Measurements from ENCODE around the gene RCOR3.
A peak's percentile ranks its signal among the peaks of the same experiment; 100 is the strongest.
"Not testable (repeated sequence)": the region's sequence is repeated elsewhere in the genome, so short reads cannot be mapped to it uniquely, and the experiment has no call there.

Gene RCOR3

DNA sequence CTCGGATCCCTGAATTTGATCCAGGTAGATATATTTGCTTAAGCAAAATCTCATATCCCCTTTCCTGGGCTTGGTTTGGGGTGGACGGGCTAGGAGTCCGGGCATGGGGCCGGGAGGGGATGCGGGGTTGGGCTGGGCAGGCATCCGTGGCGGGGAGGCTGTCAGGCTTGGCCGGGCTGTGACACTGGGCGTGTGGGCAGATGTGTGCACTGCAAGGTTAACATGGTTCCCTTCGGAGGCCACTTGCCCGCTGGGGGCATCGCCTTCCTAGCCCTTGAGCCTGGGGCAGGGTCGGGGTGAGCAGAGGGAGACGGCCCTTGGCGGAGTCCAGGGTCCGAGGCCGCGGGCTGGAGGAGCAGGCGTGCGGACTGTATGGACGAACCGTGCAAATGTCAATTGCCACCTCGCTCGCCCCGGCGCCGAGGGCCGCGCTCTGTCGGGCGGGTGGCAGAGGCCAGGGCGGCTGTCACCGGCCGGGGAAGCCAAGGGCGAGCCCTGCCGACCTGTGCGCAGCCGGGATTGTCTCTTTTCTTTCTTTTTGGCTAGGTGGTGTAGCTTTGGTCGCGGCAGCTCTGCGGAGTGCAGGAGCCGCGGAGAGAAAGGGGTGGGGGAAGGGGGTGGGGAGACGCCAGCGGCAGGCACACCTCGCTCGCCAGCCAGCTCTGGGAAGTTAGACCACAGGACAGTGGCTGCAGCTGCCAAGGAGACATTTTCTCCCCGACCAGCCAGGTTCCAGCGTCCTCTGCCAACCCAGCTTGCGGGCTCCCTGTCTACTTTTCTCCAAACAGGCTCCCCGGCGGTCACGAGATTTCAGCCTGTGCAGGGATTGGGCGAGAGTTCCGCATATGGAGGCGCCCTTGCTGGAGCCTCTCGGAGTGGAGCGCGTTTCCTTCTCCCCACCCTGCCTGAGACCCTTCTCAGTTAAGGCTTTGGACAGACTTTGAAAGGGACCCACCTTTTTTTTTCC, 1.3 kb downstream of the RCOR3 start:
- DNase-seq (ENCODE audit: low spot score): peak; percentile 86

DNA sequence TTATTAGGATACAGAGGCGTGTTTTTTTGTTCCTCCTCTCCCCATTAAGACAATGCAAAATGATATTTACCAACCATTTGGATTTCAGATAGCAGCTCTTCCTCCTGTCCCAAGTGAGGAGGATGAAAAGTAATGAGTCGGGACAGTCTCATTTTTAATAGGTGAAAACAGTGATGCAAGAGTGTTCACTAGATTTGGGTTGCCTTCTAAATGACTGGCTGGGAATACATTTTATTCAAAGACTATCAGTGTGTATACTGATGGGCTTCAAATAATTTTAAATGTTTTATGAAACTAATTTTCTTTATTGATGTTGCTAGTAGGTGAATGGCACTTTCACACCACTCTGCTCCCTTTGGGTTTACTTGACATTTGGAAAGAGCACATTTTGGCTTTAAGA, 2.1 kb downstream of the RCOR3 start:
- no peak for DNase-seq (ENCODE audit: low spot score)

GRCh38 chr1:211263022-211263421, 3.9 kb downstream of the RCOR3 start:
- not testable (repeated sequence) for DNase-seq (ENCODE audit: low spot score)

DNA sequence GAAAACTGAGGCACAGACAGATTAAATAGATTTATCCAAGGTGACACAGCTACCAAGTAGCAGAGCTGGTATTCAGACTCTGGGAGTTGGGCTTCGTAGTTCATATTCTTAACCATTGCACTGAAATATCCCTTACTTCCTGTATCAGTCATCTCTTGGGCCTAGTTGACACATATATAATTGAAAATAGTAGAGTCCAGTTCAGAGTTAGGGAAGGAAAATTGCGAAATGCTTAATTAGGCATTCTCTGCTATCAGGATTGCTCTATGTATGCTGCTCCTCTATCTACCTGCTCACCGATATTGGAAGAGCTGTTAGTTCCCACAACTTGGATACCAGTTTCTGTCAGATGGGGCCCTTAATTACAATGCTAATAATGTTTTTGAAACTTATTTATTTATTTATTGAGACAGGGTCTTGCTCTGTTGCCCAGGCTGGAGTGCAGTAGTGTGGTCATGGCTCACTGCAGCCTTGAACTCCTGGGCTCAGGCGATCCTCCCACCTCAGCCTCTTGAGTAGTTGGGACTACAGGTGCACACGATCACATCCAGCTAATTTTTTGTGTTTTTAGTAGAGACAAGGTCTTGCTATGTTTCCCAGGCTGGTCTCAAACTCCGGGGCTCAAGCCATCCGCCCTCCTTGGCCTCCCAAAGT, 8.2 kb downstream of the RCOR3 start:
- DNase-seq (ENCODE audit: low spot score): no peak

DNA sequence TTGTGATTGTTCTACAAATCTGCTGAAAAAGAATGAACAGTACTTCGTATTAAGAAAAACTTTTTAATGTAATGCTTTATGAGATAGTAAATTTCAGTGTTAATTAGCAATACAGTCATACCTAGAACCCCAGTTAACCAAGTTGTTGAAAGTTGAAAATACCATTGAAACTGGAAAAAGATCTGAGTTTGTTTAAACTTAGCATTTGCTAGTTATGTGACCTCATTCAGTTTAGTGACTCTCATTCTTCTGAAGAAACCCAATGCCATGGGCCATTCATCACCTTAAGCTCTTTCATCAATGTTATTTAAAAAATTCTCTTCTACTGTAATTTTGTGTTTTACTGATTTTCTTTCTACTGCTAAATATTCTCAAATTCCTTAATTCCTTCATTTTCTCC, 20.2 kb downstream of the RCOR3 start:
- DNase-seq (ENCODE audit: low spot score): no peak

DNA sequence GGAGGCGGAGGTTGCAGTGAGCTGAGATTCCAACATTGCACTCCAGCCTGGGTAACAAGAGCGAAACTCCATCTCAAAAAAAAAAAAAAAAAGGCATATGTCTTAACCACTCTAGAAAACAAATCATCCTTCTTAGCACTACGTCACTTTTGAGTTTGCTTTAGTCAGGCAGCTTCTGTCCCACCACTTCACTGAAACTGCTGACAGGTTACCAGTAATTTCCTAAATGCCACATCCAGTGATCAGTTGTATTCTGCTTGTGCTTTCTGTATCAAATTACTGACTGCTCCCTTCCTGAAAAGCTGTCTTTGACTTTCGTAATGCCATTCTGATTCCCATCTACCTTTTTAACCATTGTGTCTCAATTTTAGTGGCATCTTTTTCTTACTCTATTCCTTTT, 21.7 kb downstream of the RCOR3 start:
- DNase-seq (ENCODE audit: low spot score): no peak

- no peak for DNase-seq (ENCODE audit: low spot score)
Measured at GRCh38 chr1:211281320-211282022, 22.3 kb downstream of the RCOR3 start.

- DNase-seq (ENCODE audit: low spot score): no peak
Measured at GRCh38 chr1:211282023-211282373, 22.8 kb downstream of the RCOR3 start.

GRCh38 chr1:211285196-211285595, 26.0 kb downstream of the RCOR3 start:
- DNase-seq (ENCODE audit: low spot score): no peak

GRCh38 chr1:211287218-211287617, 28.1 kb downstream of the RCOR3 start:
- DNase-seq (ENCODE audit: low spot score): no peak

DNA sequence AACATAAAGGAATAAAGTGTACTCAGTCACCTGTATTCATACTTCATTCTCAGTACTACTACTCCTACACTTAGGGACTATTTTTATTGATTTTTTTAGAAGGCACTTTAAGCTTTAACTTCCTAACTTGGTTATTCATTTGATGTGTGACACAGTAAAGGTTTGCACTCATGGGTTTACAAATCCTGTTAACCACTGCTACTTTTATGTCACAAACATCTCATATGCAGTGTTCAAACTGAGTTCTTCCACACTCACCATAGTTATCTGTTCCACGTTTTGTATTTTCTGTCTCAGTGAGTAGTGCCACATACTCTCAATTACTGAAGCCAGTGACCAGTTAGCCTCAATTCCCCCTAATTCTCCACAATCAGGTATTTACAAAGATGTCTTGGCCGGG, 33.2 kb downstream of the RCOR3 start:
- no peak for DNase-seq (ENCODE audit: low spot score)

DNA sequence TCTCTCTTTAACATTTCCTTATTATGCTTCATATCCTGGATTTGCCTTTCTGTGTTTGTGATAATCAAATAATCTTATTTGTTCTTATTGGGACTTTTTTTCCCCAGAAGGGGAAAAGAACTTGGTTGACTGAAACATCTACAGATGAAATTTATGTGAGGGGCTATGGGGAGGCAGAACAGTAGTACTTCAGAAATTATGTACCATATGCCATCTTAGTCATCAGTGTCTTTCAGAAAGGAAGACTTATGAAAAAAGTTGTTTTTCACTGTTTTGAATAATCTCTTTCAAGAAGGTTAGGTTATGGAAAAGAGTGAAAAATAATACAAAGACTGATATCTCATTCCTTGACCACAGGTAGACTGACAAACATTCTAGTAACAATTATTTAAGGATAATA, 37.2 kb downstream of the RCOR3 start:
- no peak for DNase-seq (ENCODE audit: low spot score)

DNA sequence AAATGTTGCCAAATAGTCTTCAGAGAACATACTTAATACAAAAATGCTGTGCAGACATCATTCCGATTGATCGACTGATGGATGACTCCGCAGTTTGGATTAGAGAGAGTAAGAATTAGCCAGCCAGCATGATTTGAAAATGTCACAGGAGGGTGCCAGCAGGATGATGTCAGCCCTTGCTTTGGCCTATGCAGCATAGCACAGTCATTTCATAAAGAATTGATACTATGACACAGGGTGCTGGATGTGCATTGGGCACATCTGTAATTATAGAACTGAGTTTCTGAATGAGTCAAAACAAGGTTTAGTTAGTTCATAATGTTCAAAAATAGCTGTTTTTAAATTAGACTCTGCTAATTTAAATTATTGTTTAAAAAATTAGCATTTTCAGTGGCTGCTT, 45.9 kb downstream of the RCOR3 start:
- DNase-seq (ENCODE audit: low spot score): no peak

GRCh38 chr1:211309617-211310016, 50.5 kb downstream of the RCOR3 start:
- no peak for DNase-seq (ENCODE audit: low spot score)

DNA sequence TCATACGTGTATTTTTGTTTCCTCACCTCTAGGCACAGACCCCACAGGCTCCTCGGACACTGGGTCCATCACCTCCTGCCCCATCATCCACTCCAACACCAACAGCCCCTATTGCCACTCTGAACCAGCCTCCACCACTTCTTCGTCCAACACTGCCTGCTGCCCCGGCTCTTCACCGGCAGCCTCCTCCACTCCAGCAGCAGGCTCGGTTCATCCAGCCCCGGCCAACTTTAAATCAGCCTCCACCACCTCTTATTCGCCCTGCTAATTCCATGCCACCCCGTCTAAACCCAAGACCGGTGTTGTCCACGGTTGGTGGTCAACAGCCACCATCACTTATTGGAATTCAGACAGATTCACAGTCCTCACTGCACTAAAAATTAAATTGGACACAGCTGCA, 54.2 kb downstream of the RCOR3 start:
- no peak for DNase-seq (ENCODE audit: low spot score)

- no peak for DNase-seq (ENCODE audit: low spot score)
Measured at GRCh38 chr1:211318576-211319280, 59.6 kb downstream of the RCOR3 start.

DNA sequence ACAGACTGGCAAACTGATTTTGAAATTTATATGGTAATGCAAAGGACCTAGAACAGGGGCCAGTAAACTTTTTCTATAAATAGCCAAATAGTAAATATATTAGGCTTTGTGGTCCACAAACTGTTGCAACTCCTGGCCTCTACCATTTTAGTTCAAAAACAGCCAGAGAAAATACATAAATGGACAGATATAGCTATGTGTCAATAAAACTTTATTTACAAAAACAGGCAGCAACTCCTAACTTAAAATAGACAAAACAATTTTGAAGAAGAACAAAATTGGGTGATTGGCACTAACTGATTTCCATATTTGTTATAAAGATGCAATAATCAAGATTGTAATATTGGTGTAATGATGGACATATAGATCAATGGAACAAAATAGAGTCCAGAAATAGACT, 60.7 kb downstream of the RCOR3 start:
- no peak for DNase-seq (ENCODE audit: low spot score)

DNA sequence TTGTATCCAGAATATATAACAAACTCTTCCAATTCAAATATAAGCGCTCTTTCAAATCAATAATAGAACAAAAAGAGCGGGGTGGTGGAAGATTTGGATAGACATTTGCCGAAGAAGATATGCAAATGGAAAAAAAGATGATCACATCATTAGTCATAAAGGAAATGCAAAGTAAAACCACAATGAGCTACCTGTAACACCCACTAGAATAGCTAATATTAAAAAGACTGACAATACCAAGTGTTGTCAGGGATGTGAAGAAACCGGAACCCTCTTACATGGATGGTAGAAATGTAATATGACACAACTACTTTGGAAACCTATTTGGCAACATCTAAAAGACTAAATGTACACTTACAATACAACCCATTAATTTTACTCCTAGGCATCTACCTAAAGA, 61.8 kb downstream of the RCOR3 start:
- no peak for DNase-seq (ENCODE audit: low spot score)

DNA sequence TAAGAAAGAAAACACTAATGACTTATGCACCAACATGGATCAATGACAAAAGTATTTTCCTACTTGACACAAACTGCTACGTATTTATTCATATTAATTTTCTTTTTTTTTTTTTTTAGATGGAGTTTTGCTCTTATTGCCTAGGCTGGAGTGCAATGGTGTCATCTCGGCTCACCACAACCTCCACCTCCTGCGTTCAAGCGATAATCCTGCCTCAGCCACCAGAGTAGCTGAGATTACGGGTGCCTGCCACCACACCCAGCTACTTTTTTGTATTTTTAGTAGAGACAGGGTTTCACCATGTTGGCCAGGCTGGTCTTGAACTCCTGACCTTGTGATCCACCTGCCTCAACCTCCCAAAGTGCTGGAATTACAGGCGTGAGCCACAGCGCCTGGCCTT, 62.5 kb downstream of the RCOR3 start:
- DNase-seq (ENCODE audit: low spot score): not testable (repeated sequence)

GRCh38 chr1:211323156-211324063, 64.2 kb downstream of the RCOR3 start:
- peak; percentile 39 for DNase-seq (ENCODE audit: low spot score)

Measured in putamen (tissue), 1 donor.